Measurements from ENCODE around the gene PTCHD4. TPM values are rescaled to one million over a fixed set of nuclear protein-coding genes. Genes with fewer than 3 reads are reported as not detected.

The PTCHD4 gene
- total RNA-seq, 1 donor from 2014 or later: 0.52 TPM

GRCh38 chr6:48100588-48100895 is 10.5 kb downstream of the PTCHD4 start:
- Histone ChIP-seq H3K9me3 (ENCODE audit: control insufficient read depth in 3 of 3, low read length in 3 of 3) (no peaks in the 10 kb centered on the region), H3K27ac (ENCODE audit: low read depth, low read length) (no peak overlapping the region), H3K9ac (ENCODE audit: low read depth in 1 of 3, low read length in 3 of 3) (no peak overlapping the region), H3K4me1 (ENCODE audit: control insufficient read depth in 3 of 3, insufficient read depth in 3 of 3, low read length in 3 of 3) (peaks cover 0 to 3% (median 0%) of the 10 kb centered on the region in 3 donors), H3K36me3 (ENCODE audit: control insufficient read depth in 3 of 3, insufficient read depth in 3 of 3, low read length in 3 of 3) (no peaks in the 10 kb centered on the region), H3K27me3 (ENCODE audit: control insufficient read depth in 3 of 3, insufficient read depth in 3 of 3, low read length in 3 of 3) (no peaks in the 10 kb centered on the region), H3K4me3 (ENCODE audit: low read length in 3 of 3) (no peak overlapping the region)

- Histone ChIP-seq H3K27ac (ENCODE audit: low read depth, low read length) (no peak overlapping the region), H3K36me3 (ENCODE audit: control insufficient read depth in 3 of 3, insufficient read depth in 3 of 3, low read length in 3 of 3) (no peaks in the 10 kb centered on the region), H3K27me3 (ENCODE audit: control insufficient read depth in 3 of 3, insufficient read depth in 3 of 3, low read length in 3 of 3) (no peaks in the 10 kb centered on the region), H3K4me3 (ENCODE audit: low read length in 3 of 3) (no peak overlapping the region), H3K4me1 (ENCODE audit: control insufficient read depth in 3 of 3, insufficient read depth in 3 of 3, low read length in 3 of 3) (peaks cover 0 to 3% (median 0%) of the 10 kb centered on the region in 3 donors), H3K9me3 (ENCODE audit: control insufficient read depth in 3 of 3, low read length in 3 of 3) (no peaks in the 10 kb centered on the region), H3K9ac (ENCODE audit: low read depth in 1 of 3, low read length in 3 of 3) (no peak overlapping the region)
Measured at GRCh38 chr6:48099713-48100587, 11.0 kb downstream of the PTCHD4 start.

- Histone ChIP-seq H3K4me3 (ENCODE audit: low read length in 3 of 3) (no peak overlapping the region), H3K9me3 (ENCODE audit: control insufficient read depth in 3 of 3, low read length in 3 of 3) (no peaks in the 10 kb centered on the region), H3K4me1 (ENCODE audit: control insufficient read depth in 3 of 3, insufficient read depth in 3 of 3, low read length in 3 of 3) (peaks cover 0 to 3% (median 0%) of the 10 kb centered on the region in 3 donors), H3K36me3 (ENCODE audit: control insufficient read depth in 3 of 3, insufficient read depth in 3 of 3, low read length in 3 of 3) (no peaks in the 10 kb centered on the region), H3K27me3 (ENCODE audit: control insufficient read depth in 3 of 3, insufficient read depth in 3 of 3, low read length in 3 of 3) (no peaks in the 10 kb centered on the region), H3K9ac (ENCODE audit: low read depth in 1 of 3, low read length in 3 of 3) (no peak overlapping the region), H3K27ac (ENCODE audit: low read depth, low read length) (no peak overlapping the region)
Measured at GRCh38 chr6:48098923-48099322, 12.1 kb downstream of the PTCHD4 start.

GRCh38 chr6:48092550-48093217 is 18.3 kb downstream of the PTCHD4 start:
- H3K9me3 ChIP-seq (ENCODE audit: control insufficient read depth in 3 of 3, low read length in 3 of 3): no peaks in the 10 kb centered on the region
- peaks cover 0 to 4% (median 0%) of the 10 kb centered on the region in 3 donors for H3K4me1 ChIP-seq (ENCODE audit: control insufficient read depth in 3 of 3, insufficient read depth in 3 of 3, low read length in 3 of 3)
- H3K36me3 ChIP-seq (ENCODE audit: control insufficient read depth in 3 of 3, insufficient read depth in 3 of 3, low read length in 3 of 3): no peaks in the 10 kb centered on the region
- no peak overlapping the region for H3K27ac ChIP-seq (ENCODE audit: low read depth, low read length)
- no peak overlapping the region for H3K9ac ChIP-seq (ENCODE audit: low read depth in 1 of 3, low read length in 3 of 3)
- H3K4me3 ChIP-seq (ENCODE audit: low read length in 3 of 3): no peak overlapping the region
- H3K27me3 ChIP-seq (ENCODE audit: control insufficient read depth in 3 of 3, insufficient read depth in 3 of 3, low read length in 3 of 3): no peaks in the 10 kb centered on the region

GRCh38 chr6:48090546-48090945 is 20.5 kb downstream of the PTCHD4 start:
- no peak overlapping the region for H3K27ac ChIP-seq (ENCODE audit: low read depth, low read length)
- H3K4me3 ChIP-seq (ENCODE audit: low read length in 3 of 3): no peak overlapping the region
- no peak overlapping the region for H3K9ac ChIP-seq (ENCODE audit: low read depth in 1 of 3, low read length in 3 of 3)
- peaks cover 0 to 4% (median 0%) of the 10 kb centered on the region in 3 donors for H3K4me1 ChIP-seq (ENCODE audit: control insufficient read depth in 3 of 3, insufficient read depth in 3 of 3, low read length in 3 of 3)
- no peaks in the 10 kb centered on the region for H3K36me3 ChIP-seq (ENCODE audit: control insufficient read depth in 3 of 3, insufficient read depth in 3 of 3, low read length in 3 of 3)
- H3K9me3 ChIP-seq (ENCODE audit: control insufficient read depth in 3 of 3, low read length in 3 of 3): no peaks in the 10 kb centered on the region
- no peaks in the 10 kb centered on the region for H3K27me3 ChIP-seq (ENCODE audit: control insufficient read depth in 3 of 3, insufficient read depth in 3 of 3, low read length in 3 of 3)

GRCh38 chr6:48087448-48087847 is 23.5 kb downstream of the PTCHD4 start:
- no peaks in the 10 kb centered on the region for H3K36me3 ChIP-seq (ENCODE audit: control insufficient read depth in 3 of 3, insufficient read depth in 3 of 3, low read length in 3 of 3)

GRCh38 chr6:48086187-48086586 is 24.8 kb downstream of the PTCHD4 start:
- no peak overlapping the region for H3K9ac ChIP-seq (ENCODE audit: low read depth in 1 of 3, low read length in 3 of 3)
- no peak overlapping the region for H3K4me3 ChIP-seq (ENCODE audit: low read length in 3 of 3)
- no peaks in the 10 kb centered on the region for H3K4me1 ChIP-seq (ENCODE audit: control insufficient read depth in 3 of 3, insufficient read depth in 3 of 3, low read length in 3 of 3)
- peaks cover 0 to 2% (median 0%) of the 10 kb centered on the region in 3 donors for H3K9me3 ChIP-seq (ENCODE audit: control insufficient read depth in 3 of 3, low read length in 3 of 3)
- H3K36me3 ChIP-seq (ENCODE audit: control insufficient read depth in 3 of 3, insufficient read depth in 3 of 3, low read length in 3 of 3): no peaks in the 10 kb centered on the region
- H3K27me3 ChIP-seq (ENCODE audit: control insufficient read depth in 3 of 3, insufficient read depth in 3 of 3, low read length in 3 of 3): no peaks in the 10 kb centered on the region
- H3K27ac ChIP-seq (ENCODE audit: low read depth, low read length): no peak overlapping the region

More at GRCh38 chr6:48087448-48087847, 23.5 kb downstream of the PTCHD4 start:
- no peak overlapping the region for H3K4me3 ChIP-seq (ENCODE audit: low read length in 3 of 3)
- H3K9ac ChIP-seq (ENCODE audit: low read depth in 1 of 3, low read length in 3 of 3): no peak overlapping the region
- no peaks in the 10 kb centered on the region for H3K27me3 ChIP-seq (ENCODE audit: control insufficient read depth in 3 of 3, insufficient read depth in 3 of 3, low read length in 3 of 3)
- no peak overlapping the region for H3K27ac ChIP-seq (ENCODE audit: low read depth, low read length)
- H3K4me1 ChIP-seq (ENCODE audit: control insufficient read depth in 3 of 3, insufficient read depth in 3 of 3, low read length in 3 of 3): peaks cover 0 to under 1% (median 0%) of the 10 kb centered on the region in 3 donors
- H3K9me3 ChIP-seq (ENCODE audit: control insufficient read depth in 3 of 3, low read length in 3 of 3): peaks cover 0 to 2% (median 0%) of the 10 kb centered on the region in 3 donors

- no peak overlapping the region for H3K4me3 ChIP-seq (ENCODE audit: low read length in 3 of 3)
- H3K9ac ChIP-seq (ENCODE audit: low read depth in 1 of 3, low read length in 3 of 3): no peak overlapping the region
- no peaks in the 10 kb centered on the region for H3K36me3 ChIP-seq (ENCODE audit: control insufficient read depth in 3 of 3, insufficient read depth in 3 of 3, low read length in 3 of 3)
- no peaks in the 10 kb centered on the region for H3K4me1 ChIP-seq (ENCODE audit: control insufficient read depth in 3 of 3, insufficient read depth in 3 of 3, low read length in 3 of 3)
- H3K27ac ChIP-seq (ENCODE audit: low read depth, low read length): no peak overlapping the region
- peaks cover 0 to 2% (median 0%) of the 10 kb centered on the region in 3 donors for H3K9me3 ChIP-seq (ENCODE audit: control insufficient read depth in 3 of 3, low read length in 3 of 3)
- no peaks in the 10 kb centered on the region for H3K27me3 ChIP-seq (ENCODE audit: control insufficient read depth in 3 of 3, insufficient read depth in 3 of 3, low read length in 3 of 3)
Measured at GRCh38 chr6:48085131-48085741, 25.8 kb downstream of the PTCHD4 start.

- H3K27me3 ChIP-seq (ENCODE audit: control insufficient read depth in 3 of 3, insufficient read depth in 3 of 3, low read length in 3 of 3): no peaks in the 10 kb centered on the region
Measured at GRCh38 chr6:48084201-48084600, 26.8 kb downstream of the PTCHD4 start.

More at GRCh38 chr6:48084201-48084600, 26.8 kb downstream of the PTCHD4 start:
- H3K4me1 ChIP-seq (ENCODE audit: control insufficient read depth in 3 of 3, insufficient read depth in 3 of 3, low read length in 3 of 3): no peaks in the 10 kb centered on the region
- H3K27ac ChIP-seq (ENCODE audit: low read depth, low read length): no peak overlapping the region
- H3K36me3 ChIP-seq (ENCODE audit: control insufficient read depth in 3 of 3, insufficient read depth in 3 of 3, low read length in 3 of 3): no peaks in the 10 kb centered on the region
- peaks cover 0 to 2% (median 0%) of the 10 kb centered on the region in 3 donors for H3K9me3 ChIP-seq (ENCODE audit: control insufficient read depth in 3 of 3, low read length in 3 of 3)
- no peak overlapping the region for H3K9ac ChIP-seq (ENCODE audit: low read depth in 1 of 3, low read length in 3 of 3)
- no peak overlapping the region for H3K4me3 ChIP-seq (ENCODE audit: low read length in 3 of 3)
